ENCODE results near the gene OR2T3.
"Not testable (repeated sequence)": the region's sequence is repeated elsewhere in the genome, so short reads cannot be mapped to it uniquely, and the experiment has no call there.

The OR2T3 gene, protein sequence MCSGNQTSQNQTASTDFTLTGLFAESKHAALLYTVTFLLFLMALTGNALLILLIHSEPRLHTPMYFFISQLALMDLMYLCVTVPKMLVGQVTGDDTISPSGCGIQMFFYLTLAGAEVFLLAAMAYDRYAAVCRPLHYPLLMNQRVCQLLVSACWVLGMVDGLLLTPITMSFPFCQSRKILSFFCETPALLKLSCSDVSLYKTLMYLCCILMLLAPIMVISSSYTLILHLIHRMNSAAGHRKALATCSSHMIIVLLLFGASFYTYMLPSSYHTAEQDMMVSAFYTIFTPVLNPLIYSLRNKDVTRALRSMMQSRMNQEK

DNA sequence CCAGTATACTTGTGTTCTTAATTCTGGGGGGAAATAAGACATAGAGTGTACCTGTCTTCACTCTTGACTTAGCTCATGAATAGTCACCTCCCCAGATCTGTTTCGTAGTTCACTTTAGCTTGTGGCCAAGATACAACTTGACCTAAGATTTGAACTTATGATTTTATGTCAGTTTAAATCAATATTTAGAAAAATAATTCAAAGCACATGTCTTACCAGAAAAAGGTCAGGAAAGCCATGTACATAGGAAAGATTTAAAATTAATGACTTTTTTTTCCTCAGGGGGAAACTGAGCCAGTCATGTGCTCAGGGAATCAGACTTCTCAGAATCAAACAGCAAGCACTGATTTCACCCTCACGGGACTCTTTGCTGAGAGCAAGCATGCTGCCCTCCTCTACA, at the start of gene OR2T3:
TSS of gene OR2T3 (plus strand) at position 301 of the 400 bp plus-strand sequence. CDS start at position 301, 0 bp downstream.
- H3K4me3 ChIP-seq (ENCODE audit: low read depth, low read length); DNase-seq (ENCODE audit: low read depth): not testable (repeated sequence)

DNA sequence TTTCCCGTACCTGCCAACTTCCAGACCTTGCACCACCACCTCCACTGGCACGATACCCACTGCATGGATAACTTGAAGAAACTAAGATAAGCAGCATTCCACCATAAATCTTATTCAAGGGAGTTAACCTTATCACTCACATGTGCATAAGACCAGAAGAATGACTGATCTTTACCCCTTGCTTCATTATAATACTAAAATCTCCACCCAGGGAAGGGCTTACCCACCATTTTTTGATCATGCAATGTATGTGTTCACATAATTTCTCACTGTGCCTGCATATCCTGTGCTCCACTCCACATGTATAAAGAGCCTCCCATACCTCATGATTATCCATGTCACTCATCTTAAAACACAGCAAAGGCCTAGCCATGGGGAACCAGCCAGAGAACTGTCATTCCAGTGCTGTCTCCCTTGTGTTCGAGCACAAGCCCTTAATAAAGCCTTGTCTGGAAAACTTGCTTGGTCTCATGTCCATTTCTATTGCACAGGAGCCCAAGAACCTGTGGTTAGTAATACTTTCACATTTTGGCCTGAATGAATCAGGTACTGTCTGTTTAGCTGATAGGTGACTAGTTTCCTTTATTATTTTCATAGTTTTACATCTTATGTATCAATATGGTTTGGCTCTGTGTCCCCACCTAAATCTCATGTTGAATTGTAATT, 45.5 kb upstream of the OR2T3 start:
- not testable (repeated sequence) for DNase-seq (ENCODE audit: low read depth); H3K4me3 ChIP-seq (ENCODE audit: low read depth, low read length)

DNA sequence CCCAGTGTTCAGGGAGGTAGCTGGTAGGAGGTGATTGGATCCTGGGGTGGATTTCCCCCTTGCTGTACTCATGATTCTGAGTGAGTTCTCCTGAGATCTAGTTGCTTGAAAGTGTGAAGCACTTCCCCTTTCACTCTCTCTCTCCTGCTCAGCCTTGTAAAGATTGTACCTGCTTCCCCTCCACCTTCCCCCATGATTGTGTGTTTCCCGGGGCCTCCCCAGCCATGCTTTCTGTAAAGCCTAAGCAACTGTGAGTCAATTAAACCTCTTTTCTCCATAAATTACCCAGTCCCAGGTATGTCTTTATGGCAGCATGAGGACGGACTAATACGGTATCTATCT, 45.0 kb upstream of the OR2T3 start:
- not testable (repeated sequence) for DNase-seq (ENCODE audit: low read depth); H3K4me3 ChIP-seq (ENCODE audit: low read depth, low read length)

DNA sequence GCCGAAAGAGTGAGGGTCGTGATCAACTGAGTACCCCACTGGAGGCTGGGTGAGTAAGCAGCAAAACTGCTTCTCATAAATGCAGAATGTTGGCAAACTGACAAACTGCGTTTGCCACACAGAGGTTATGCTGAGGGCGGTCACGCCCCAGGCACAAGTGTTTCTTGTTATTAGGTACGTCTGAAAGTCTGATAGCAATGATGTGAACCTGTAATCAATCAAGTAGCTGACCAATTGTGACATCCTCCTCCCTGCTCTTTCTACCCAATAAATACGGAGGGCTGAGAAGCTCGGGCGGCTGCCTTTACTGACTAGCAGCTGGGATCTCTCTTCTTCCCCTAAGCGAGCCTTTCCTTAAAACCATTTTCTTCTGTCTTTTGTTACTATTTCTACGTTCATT, 41.5 kb upstream of the OR2T3 start:
- not testable (repeated sequence) for DNase-seq (ENCODE audit: low read depth); H3K4me3 ChIP-seq (ENCODE audit: low read depth, low read length)

DNA sequence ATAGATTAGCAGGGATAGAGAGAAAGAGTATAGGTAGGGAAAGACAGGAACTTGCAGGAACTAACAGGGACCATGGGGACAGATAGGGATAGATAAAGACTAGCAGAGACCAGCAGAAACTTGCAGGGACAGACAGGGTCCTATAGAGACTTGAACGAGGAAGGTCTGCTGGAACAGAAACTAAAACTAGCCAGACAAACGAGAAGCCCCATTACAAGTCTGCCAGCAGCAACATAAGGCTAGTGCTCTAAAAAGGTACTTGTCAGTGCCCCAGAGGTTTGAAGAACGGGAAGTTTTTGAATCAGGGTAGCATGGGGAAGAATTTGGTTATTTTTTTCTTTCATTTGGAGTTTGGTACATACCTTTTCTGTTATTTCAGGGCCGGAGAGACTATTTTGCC, 41.0 kb upstream of the OR2T3 start:
- not testable (repeated sequence) for DNase-seq (ENCODE audit: low read depth); H3K4me3 ChIP-seq (ENCODE audit: low read depth, low read length)

DNA sequence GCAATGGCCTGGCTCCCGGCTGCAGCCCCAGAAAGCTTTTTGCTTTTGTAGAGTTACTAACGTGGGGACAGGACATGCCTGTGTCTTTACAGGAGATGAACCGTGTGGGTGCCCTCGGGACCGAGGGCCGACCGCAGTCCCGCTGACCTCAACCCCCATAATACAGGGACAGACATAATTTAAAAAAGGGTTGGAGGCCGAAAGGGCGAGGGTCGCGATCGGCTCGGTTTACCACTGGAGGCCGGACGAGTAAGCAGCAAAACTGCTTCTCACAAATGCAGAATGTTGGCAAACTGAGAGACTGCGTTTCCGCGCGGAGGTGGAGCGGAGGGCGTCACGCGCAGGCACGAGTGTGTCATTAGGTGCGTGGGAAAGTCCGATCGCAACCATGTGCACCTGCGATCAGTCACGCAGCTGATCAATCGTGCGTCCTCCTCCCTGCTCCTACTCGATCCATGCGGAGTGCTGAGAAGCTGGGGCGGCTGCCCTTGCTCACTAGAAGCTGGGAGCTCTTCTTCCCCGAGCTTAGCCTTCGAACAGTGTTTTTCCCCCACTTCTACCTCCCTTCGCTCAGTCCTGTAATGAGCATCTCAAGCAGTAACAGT, 39.2 kb upstream of the OR2T3 start:
- not testable (repeated sequence) for H3K4me3 ChIP-seq (ENCODE audit: low read depth, low read length); DNase-seq (ENCODE audit: low read depth)

DNA sequence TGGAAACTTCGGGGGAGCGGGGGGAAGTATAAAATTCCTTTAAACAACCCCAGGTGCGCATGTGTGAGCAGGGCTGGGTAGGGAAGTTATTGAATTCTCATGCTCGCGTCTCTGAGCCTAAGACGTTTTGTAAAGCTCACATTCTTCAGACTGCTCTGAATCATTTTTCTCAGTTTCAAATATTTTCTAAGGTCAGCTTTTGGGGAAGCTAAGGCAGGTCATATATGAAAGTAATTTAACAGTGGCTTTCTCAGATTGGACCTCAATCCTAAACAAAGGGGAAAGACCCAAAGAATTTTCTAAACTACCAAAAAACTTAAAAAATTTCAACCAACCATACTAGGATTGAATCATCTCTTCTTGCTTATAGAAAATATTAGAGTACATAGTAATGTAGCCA, 38.2 kb upstream of the OR2T3 start:
- DNase-seq (ENCODE audit: low read depth); H3K4me3 ChIP-seq (ENCODE audit: low read depth, low read length): not testable (repeated sequence)

DNA sequence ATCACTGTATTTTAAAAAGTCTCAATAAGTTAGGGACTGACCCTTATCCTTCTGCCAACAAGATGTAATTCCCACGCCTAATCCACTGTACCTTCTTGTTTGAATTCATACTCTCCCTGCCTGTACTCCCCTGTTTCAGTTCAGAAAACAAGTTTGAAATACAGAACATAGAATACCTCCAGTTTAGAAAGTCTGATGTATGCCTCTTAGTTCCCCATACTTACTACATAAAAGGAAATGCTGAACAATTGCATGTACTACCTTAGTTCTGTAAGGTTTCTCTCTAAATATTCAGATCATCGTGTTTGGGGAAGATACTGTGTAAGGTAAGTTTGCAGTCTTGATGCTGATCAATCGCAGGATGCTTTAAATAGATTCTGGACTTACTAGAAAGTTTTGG, 36.8 kb upstream of the OR2T3 start:
- not testable (repeated sequence) for H3K4me3 ChIP-seq (ENCODE audit: low read depth, low read length); DNase-seq (ENCODE audit: low read depth)

DNA sequence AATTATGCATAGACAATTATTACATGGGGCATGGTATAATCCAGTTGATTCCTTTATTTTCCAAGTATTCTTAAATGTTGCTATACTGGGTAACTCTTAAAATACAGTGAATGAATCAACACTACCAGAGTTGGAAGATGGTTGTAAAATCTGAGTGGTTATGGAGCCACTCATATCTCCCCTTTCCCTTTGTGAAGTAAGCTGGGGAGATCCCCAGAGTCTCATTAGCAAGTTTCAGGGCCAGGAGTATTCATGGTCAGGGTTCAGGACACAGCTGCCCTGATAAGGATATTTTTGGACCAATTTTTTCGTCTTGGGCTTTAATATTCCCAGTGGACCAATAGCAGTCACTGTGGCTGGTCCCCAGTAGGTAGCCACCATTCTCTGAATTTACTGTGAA, 34.5 kb upstream of the OR2T3 start:
- DNase-seq (ENCODE audit: low read depth); H3K4me3 ChIP-seq (ENCODE audit: low read depth, low read length): not testable (repeated sequence)

DNA sequence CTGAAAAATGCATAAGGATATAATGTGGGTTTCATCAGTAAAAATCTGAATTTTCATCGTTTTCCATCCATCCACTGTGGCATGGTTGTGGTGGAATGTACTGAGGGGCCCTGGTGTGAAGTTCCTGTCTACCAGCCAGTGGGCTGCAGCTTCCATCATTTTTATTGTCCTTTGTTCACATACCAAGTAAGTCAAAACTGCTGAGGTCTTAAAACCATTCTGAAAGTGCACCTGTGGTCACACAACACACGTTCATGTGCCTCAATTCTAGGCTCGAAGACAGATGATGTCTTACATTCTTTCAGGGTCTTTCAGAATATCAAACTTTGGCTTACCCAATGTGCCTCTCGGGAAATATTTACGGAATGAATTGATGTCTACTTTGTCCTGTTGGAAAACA, 33.9 kb upstream of the OR2T3 start:
- not testable (repeated sequence) for H3K4me3 ChIP-seq (ENCODE audit: low read depth, low read length); DNase-seq (ENCODE audit: low read depth)

DNA sequence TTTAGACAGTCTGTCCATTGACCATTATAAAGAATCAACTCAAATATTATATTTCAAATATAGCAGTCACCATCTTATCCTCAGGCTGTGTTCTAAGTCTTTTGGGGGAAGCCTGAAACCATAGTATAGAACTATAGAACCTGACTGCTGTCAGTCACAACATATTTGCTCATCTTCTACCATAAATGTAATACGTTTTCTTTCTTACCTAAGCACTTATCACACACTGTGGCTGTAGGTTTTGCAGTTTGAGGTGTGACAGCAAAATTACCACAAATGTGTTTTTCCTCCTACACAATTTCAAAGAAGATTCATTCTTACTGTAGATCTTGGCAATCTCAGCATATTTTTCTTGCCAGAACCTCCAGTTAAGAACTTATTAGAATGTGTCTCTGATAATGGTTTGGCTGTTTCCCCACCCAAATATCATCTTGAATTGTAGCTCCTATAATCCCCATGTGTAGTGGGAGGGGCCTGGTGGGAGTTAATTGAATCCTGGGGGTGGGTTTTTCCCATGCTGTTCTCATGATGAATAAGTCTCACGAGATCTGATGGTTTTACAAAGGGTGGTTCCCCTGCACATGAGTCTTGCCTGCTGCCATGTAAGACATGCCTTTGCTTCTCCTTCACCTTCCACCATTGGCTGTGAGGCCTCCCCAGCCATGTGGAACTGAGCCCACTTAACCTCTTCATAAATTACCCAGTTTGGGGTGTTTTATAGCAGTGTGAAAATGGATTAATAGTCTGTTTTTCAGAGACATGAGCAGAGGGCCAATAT, 30.5 kb upstream of the OR2T3 start:
- not testable (repeated sequence) for H3K4me3 ChIP-seq (ENCODE audit: low read depth, low read length); DNase-seq (ENCODE audit: low read depth)

DNA sequence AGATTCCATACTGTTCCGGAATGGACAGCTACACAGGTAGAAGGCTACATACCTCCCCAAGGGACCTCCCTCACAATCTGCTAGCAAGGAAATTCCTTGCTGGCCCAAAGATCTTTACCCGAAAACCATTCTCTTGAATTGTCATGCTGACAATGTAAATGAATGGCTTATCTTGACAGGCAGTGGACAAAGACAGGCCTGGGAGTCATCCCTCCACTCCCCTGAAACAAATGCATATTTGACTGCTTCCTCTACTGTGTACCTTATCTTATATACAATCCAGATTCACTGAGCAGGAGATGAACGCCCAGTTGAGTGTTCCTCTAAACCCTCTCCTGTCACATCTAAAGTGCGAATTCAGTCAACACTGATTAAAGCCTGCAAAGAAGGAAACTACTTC, 28.5 kb upstream of the OR2T3 start:
- DNase-seq (ENCODE audit: low read depth); H3K4me3 ChIP-seq (ENCODE audit: low read depth, low read length): not testable (repeated sequence)

DNA sequence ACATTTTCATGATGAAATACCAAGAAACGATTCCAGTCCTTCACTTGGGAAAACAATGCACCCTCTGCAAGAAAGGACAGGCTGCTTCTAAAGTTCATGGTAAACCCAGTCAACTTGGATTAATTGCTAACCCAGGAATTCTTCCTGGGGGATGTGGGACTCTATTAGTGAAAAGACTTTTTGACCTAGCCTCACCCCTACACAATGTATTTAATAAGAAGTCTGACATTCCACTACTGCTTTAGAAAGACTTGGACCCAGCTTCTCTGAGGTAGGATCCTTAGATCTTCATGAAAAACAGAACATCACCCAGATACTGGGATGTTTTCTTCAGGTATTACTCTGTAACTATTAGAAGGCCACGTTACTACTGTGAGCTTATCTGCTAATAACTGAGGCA, 27.8 kb upstream of the OR2T3 start, which contains the start of gene OR2T2:
TSS of gene OR2T2 (plus strand) at position 239 of the 400 bp plus-strand sequence. CDS start 7,161 bp downstream, outside the sequence.
- not testable (repeated sequence) for H3K4me3 ChIP-seq (ENCODE audit: low read depth, low read length); DNase-seq (ENCODE audit: low read depth)

DNA sequence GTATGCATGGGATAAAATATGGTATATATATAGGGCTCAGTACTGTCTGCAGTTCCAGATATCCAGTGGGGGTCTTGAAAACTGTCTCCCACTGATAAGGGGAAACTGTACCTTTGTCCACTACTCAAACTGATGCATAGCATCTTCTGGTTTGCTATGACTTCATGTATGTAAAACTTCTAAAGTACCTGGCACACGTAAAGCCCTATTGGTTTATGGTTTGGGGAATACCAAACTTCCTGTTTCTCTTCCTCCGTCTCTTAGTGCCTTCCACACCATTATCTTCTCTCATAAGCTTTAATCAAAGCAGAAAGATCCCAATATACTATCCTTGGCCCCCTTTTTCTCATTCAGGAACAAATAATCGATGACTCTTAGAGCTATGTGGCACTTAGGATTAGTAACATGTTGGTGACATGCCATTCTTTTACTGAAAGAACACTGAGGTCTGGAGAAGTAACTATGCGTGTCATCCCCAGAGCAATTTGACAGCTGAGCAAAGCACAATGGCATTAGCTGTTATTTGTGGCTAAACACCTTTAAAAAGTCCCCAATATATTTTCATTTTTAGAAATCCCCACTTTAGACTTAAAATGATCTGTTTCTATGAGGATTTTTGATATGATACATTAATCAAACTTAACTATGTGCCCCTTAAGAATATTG, 24.6 kb upstream of the OR2T3 start:
- DNase-seq (ENCODE audit: low read depth); H3K4me3 ChIP-seq (ENCODE audit: low read depth, low read length): not testable (repeated sequence)

DNA sequence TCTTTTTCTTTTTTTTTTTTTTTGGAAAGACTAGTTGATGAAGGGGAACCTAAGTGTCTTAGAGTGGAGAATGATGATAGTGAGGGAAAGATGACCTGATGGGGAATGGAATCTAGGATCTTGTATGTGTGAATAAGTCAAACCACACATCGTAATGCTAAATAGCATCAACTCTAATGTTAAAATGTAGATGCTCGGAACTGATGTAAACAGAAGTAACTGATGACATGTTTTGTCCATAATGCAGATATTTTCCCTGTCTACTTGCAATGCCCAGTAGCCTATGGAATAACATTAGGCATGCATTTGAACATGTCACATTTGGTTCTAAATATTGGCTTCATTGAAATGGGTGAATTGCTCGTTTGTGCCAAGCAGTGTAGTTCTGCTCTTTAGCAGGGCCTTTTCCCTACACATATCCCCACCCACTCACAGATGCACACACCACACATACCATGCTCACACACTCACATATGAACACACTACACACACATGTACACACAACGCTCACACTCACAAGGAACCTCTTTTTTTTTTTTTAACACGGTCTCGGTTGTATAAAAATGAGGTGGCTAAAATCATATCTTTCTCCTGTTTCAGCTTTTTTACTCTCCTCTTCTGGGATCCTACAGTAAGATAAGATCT, 23.2 kb upstream of the OR2T3 start:
- not testable (repeated sequence) for H3K4me3 ChIP-seq (ENCODE audit: low read depth, low read length); DNase-seq (ENCODE audit: low read depth)

DNA sequence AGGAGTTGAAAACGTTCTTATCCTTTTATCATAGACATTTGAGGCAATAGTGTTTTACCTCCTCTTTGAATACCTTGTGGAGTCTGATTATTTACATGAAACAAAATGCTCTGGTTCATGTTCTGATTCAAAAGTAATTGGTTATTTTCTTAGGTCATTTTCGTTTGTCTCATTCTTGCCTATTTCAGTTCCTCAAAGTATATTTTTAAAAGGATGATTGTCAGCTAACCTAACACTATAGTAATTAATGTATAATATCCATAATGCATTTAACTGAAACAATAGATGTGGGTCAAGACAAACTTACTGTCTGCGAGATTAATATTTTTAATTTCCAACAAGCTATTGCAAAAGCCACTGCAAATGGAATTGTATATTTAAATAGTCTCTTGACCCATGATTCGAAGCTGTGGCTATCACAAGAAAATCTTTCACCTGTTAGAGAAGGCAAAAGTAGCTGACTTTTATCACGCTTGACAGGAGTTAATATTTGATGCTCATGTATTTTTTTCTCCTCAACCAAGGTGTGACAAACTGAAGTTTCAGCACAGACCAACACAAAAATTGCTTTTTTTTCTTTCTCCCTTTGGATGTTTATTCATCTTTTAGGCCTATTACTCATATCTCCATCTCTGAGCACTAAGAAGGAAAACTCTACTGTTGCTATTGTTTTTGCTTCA, 22.5 kb upstream of the OR2T3 start:
- H3K4me3 ChIP-seq (ENCODE audit: low read depth, low read length); DNase-seq (ENCODE audit: low read depth): not testable (repeated sequence)

DNA sequence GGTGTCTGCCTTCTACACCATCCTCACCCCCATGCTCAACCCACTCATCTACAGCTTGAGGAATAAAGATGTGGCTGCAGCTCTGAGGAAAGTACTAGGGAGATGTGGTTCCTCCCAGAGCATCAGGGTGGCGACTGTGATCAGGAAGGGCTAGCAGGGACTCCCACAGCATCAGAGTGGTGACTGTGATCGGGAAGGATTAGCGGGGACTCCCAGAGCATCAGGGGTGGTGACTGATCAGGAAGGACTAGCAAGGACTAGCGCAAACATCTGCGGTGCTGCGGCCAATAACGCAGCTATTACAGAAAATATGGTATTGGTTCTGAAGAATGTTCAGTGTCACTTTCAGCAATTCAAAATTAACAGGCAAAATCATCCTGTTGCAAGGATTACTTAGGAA, 19.5 kb upstream of the OR2T3 start:
- DNase-seq (ENCODE audit: low read depth); H3K4me3 ChIP-seq (ENCODE audit: low read depth, low read length): not testable (repeated sequence)

DNA sequence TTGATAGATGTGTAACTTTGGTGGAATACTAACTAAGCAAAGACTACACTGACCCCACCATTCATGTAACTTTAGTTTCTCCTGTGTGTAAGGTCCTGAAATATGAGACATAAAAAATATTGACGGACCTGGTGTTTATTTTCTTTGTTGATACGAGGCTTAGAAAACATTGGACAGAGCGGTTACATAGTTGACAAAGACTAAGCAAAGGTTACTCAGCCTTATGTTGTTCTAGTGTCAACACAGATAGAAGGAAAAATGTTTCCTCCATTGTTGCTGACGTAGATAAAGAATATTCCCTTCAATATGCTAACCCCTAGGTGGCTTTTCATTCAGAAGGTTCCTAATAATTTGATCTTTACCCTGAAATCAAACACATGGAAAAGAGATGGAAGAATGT, 18.1 kb upstream of the OR2T3 start:
- H3K4me3 ChIP-seq (ENCODE audit: low read depth, low read length); DNase-seq (ENCODE audit: low read depth): not testable (repeated sequence)

All from LNCaP clone FGC (cell line).